Measurements from ENCODE around the gene SF1. TPM values are rescaled to one million over a fixed set of nuclear protein-coding genes. Genes with fewer than 3 reads are reported as not detected.
"Not testable (repeated sequence)": the region's sequence is repeated elsewhere in the genome, so short reads cannot be mapped to it uniquely, and the experiment has no call there.

Gene SF1
- 70.1 and 72.2 TPM in 2 replicates for total RNA-seq (2014; rRNA removed; shearing (Covaris generic); ENCODE audit: low replicate concordance)

- Histone ChIP-seq H3K9me3 (no peaks in the 10 kb centered on the region), H3K4me3 (peak within 1 kb of the TSS; percentile 95), H3K36me3 (peaks cover 39% of the 10 kb centered on the region), H3K27me3 (no peaks in the 10 kb centered on the region)
- DNase-seq = peak; percentile 99
Measured at GRCh38 chr11:64778473-64779298, at the start of gene SF1. Gene SF1 (minus strand): TSS chr11:64778542. CDS start chr11:64778392, 150 bp downstream.

- Histone ChIP-seq H3K4me3 (no peak overlapping the region), H3K27me3 (no peaks in the 10 kb centered on the region), H3K9me3 (no peaks in the 10 kb centered on the region), H3K36me3 (no peaks in the 10 kb centered on the region)
- DNase-seq = no peak
Measured at GRCh38 chr11:64827451-64827839, 49.1 kb upstream of the SF1 start.

GRCh38 chr11:64826578-64827450, 48.5 kb upstream of the SF1 start:
- Histone ChIP-seq H3K36me3 (no peaks in the 10 kb centered on the region), H3K9me3 (no peaks in the 10 kb centered on the region), H3K27me3 (no peaks in the 10 kb centered on the region), H3K4me3 (no peak overlapping the region)
- DNase-seq = no peak

- Histone ChIP-seq H3K36me3 (no peaks in the 10 kb centered on the region), H3K9me3 (no peaks in the 10 kb centered on the region), H3K27me3 (no peaks in the 10 kb centered on the region), H3K4me3 (no peak overlapping the region)
- DNase-seq = no peak
Measured at GRCh38 chr11:64826062-64826461, 47.7 kb upstream of the SF1 start.

GRCh38 chr11:64823568-64824119, 45.3 kb upstream of the SF1 start:
- DNase-seq = no peak

GRCh38 chr11:64817476-64817875, 39.1 kb upstream of the SF1 start:
- Histone ChIP-seq H3K9me3 (no peaks in the 10 kb centered on the region), H3K36me3 (no peaks in the 10 kb centered on the region), H3K27me3 (no peaks in the 10 kb centered on the region), H3K4me3 (no peak overlapping the region)
- no peak for DNase-seq

More at GRCh38 chr11:64823568-64824119, 45.3 kb upstream of the SF1 start:
- Histone ChIP-seq H3K27me3 (no peaks in the 10 kb centered on the region), H3K36me3 (no peaks in the 10 kb centered on the region), H3K9me3 (no peaks in the 10 kb centered on the region), H3K4me3 (no peak overlapping the region)

- not testable (repeated sequence) for DNase-seq, H3K36me3 ChIP-seq, H3K27me3 ChIP-seq, H3K4me3 ChIP-seq, H3K9me3 ChIP-seq
Measured at GRCh38 chr11:64815433-64815832, 37.1 kb upstream of the SF1 start.

- no peak for DNase-seq
- no peaks in the 10 kb centered on the region for H3K36me3 ChIP-seq
- H3K27me3 ChIP-seq = no peaks in the 10 kb centered on the region
- H3K9me3 ChIP-seq = no peaks in the 10 kb centered on the region
- no peak overlapping the region for H3K4me3 ChIP-seq
Measured at GRCh38 chr11:64814712-64815187, 36.4 kb upstream of the SF1 start.

- no peak for DNase-seq
Measured at GRCh38 chr11:64813826-64814225, 35.5 kb upstream of the SF1 start.

GRCh38 chr11:64810891-64811272, 32.5 kb upstream of the SF1 start:
- Histone ChIP-seq H3K36me3 (peaks cover 11% of the 10 kb centered on the region), H3K4me3 (peak overlapping the region; percentile 96), H3K9me3 (no peaks in the 10 kb centered on the region), H3K27me3 (no peaks in the 10 kb centered on the region)
- DNase-seq = peak; percentile 10

More at GRCh38 chr11:64813826-64814225, 35.5 kb upstream of the SF1 start:
- Histone ChIP-seq H3K9me3 (no peaks in the 10 kb centered on the region), H3K27me3 (no peaks in the 10 kb centered on the region), H3K36me3 (peaks cover 4% of the 10 kb centered on the region; the same call in 1 of the 2 replicates), H3K4me3 (no peak overlapping the region)

GRCh38 chr11:64810271-64810890, 32.0 kb upstream of the SF1 start, which contains the start of gene MEN1:
Gene MEN1 (minus strand): TSS chr11:64810551. CDS start chr11:64810109, 442 bp downstream.
- Histone ChIP-seq H3K4me3 (peak within 1 kb of the TSS; percentile 96), H3K27me3 (no peaks in the 10 kb centered on the region), H3K9me3 (no peaks in the 10 kb centered on the region), H3K36me3 (peaks cover 11% of the 10 kb centered on the region)
- DNase-seq = peak; percentile 97

- H3K9me3 ChIP-seq = no peaks in the 10 kb centered on the region
- H3K27me3 ChIP-seq = no peaks in the 10 kb centered on the region
- peaks cover 11% of the 10 kb centered on the region for H3K36me3 ChIP-seq
- peak overlapping the region; percentile 96 for H3K4me3 ChIP-seq
- peak; percentile 14 for DNase-seq
Measured at GRCh38 chr11:64809781-64810241, 31.5 kb upstream of the SF1 start.

- Histone ChIP-seq H3K36me3 (peaks cover 11% of the 10 kb centered on the region), H3K27me3 (no peaks in the 10 kb centered on the region)
Measured at GRCh38 chr11:64805481-64805880, 27.1 kb upstream of the SF1 start.

GRCh38 chr11:64804346-64805210, 26.2 kb upstream of the SF1 start:
- no peak for DNase-seq
- no peak overlapping the region for H3K4me3 ChIP-seq
- H3K9me3 ChIP-seq = no peaks in the 10 kb centered on the region
- no peaks in the 10 kb centered on the region for H3K27me3 ChIP-seq
- peaks cover 11% of the 10 kb centered on the region for H3K36me3 ChIP-seq

More at GRCh38 chr11:64805481-64805880, 27.1 kb upstream of the SF1 start:
- Histone ChIP-seq H3K4me3 (no peak overlapping the region), H3K9me3 (no peaks in the 10 kb centered on the region)
- DNase-seq = no peak

GRCh38 chr11:64803846-64804345, 25.6 kb upstream of the SF1 start:
- Histone ChIP-seq H3K27me3 (no peaks in the 10 kb centered on the region), H3K4me3 (peak overlapping the region; percentile 63), H3K9me3 (no peaks in the 10 kb centered on the region), H3K36me3 (peaks cover 7% of the 10 kb centered on the region)
- no peak for DNase-seq

Measured in MG63 (cell line).